HG03039 (cell line): ENCODE measurements around the gene TNFSF12.

Source experiments
- ATAC-seq: cut with Tn5 transposase; IDR thresholded peaks from one replicate; pipeline ENCODE4 v1.9.1; 2021; ENCODE audit warnings: mild to moderate bottlenecking, moderate library complexity; ENCODE audit not compliant: unreplicated experiment

TNFSF12 gene

GRCh38 chr17:7541074-7541621 lies 7.7 kb upstream of the TNFSF12 start:
- no peak for ATAC-seq

DNA sequence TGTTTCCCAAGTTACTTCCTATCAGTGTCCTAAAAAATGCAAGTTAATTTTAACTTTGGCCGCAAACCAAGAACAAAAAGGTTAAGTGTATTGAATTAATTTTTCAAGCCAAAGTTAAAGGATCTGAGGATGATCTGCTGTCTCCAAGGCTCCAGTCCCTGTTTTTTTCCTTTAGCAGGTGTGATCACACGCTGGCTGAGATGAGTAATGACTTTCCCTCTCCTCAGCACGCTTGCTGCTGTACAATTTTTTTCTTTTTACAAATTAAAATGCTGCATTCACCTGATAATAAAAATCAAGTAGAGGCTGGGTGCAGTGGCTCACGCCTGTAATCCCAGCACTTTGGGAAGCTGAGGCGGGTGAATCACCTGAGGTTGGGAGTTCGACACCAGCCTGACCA lies 3.9 kb upstream of the TNFSF12 start:
- no peak for ATAC-seq

DNA sequence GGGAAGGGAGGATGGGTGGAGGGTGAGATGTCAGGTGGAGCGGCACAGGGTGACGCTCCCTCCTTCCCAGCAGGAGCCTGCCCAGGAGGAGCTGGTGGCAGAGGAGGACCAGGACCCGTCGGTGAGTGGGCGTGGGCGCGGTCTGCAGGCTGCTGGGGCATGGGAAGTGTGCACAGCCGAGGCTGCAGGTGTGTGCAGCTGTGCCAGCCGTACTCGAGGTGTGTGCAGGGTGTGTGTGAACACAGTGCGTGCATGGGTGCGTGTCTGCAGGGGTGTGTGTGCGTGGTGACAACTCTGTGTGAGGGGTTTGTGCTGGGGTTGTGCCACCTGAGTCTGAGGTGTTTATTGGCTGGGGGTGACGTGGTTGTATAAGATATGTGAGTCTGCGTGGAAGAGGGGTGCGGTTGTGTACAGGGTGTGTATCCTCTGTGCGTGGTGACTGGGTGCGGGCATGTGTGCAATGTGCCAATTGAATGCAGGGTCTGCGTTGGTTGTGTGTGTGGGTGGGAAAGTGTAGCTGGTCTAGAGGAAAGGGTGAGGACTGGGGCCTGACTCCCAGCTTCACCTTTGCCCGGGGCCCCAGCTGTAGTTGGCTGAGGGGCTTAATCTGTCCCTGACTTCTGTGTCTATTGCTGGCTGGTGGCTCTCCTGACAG lies 670 bp downstream of the TNFSF12 start:
- no peak for ATAC-seq

DNA sequence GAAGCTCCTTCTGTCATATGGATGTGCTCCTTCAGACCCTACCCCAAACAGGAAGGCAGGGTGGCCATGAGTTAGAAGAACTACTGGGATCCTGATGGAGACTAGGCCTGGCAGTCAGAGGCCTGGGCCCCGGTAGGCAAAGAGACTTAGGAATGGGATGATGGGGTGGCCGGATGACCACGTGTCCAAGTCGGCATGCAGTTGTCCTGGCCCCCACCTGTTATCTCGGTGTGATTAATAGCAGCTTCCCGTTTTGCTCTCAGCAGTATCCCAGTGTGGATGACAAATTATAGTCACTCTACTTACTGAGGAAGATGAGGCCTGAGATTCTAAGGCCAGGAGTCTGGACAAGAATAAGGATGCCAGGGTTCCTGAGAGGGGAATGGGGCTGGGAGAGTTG lies 1.5 kb downstream of the TNFSF12 start:
- no peak for ATAC-seq

DNA sequence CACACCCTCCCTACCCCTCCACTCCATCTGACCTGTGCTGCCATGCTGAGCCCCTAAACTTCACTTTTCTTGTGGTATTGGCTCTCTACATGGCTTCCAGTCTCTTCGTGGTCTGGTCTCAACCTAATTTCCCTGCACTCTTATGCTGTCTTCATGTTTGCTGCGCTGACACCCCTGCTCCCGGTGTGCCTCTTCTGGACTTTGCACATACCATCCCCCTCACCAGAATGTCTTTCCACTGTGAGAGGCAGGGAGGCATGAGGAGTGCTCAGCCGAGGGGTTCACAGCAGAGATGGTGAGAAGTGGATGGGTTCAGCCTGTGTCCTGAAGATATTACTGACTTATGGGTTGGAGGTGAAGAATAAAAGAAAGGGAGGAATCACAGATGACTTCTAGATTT lies 2.5 kb downstream of the TNFSF12 start:
- ATAC-seq, result no peak

GRCh38 chr17:7552621-7553051 lies 3.8 kb downstream of the TNFSF12 start:
- ATAC-seq, result no peak

DNA sequence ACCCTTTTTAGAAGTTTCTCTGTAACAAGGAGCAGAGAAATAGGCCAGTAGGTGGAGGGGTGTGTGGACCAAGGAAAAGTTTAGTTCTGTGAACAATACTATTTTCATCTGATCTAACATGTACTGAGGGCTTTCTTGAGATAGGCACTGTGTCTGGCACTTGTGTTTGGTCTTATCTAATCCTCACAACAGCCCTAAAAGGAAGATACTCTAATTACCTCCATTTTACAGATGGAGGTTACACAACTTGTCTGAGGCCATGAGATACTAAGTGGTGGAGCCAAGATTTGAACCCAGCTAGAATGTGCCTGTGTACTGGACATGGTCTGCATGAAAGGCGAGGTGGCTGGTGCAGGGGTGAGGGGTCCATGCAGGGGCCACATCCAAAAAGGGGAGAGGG lies 4.5 kb downstream of the TNFSF12 start:
- ATAC-seq, result no peak

DNA sequence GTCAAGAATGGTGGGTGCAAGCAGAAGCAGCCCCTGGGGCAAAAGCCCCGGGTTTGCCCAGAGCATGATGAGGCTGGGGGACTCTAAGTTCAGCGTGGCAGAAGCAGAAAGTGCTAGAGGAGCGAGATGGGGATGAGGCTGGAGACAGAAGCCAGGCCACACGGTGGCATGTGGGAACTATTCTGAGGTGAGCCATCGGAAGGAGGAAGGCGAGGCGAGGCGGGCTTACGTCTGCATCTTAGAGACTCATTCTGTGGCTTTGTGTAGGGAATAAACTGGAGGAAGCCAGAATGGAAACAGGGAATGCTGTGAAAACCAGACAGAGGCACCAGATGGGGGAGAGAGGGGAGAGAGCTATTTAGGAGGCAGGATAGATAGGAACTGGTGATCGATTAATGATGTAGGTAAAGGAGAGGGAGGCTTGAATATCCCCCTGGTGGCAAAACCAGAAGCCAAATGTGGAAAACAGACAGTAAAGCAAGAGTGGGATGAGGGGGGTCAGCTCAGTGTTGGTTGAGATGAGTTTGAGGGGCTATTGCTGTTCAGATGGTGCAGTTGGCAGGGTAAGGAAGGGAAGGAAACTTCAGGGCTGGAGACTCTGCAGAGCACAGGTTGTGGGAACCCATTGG lies 6.6 kb downstream of the TNFSF12 start:
- ATAC-seq, result no peak

DNA sequence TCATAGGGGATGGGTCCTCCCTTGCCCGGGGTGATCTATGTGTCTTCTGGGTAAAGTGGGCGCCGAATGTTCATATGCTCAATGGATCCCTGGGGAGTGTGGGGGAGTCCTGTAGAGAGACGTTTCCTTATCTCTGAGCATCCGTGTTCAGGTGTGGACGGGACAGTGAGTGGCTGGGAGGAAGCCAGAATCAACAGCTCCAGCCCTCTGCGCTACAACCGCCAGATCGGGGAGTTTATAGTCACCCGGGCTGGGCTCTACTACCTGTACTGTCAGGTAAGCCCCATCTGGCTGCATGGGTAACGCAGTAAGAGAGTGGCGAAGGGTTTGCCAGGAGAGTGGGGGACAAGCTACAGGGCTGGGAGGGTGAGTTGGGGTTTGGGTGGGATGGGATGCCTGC lies 7.8 kb downstream of the TNFSF12 start:
- ATAC-seq, result no peak

- ATAC-seq, result no peak
Observed at GRCh38 chr17:7557147-7557764, 8.4 kb downstream of the TNFSF12 start.

- no peak for ATAC-seq
Observed at GRCh38 chr17:7557775-7558543, 9.1 kb downstream of the TNFSF12 start.

DNA sequence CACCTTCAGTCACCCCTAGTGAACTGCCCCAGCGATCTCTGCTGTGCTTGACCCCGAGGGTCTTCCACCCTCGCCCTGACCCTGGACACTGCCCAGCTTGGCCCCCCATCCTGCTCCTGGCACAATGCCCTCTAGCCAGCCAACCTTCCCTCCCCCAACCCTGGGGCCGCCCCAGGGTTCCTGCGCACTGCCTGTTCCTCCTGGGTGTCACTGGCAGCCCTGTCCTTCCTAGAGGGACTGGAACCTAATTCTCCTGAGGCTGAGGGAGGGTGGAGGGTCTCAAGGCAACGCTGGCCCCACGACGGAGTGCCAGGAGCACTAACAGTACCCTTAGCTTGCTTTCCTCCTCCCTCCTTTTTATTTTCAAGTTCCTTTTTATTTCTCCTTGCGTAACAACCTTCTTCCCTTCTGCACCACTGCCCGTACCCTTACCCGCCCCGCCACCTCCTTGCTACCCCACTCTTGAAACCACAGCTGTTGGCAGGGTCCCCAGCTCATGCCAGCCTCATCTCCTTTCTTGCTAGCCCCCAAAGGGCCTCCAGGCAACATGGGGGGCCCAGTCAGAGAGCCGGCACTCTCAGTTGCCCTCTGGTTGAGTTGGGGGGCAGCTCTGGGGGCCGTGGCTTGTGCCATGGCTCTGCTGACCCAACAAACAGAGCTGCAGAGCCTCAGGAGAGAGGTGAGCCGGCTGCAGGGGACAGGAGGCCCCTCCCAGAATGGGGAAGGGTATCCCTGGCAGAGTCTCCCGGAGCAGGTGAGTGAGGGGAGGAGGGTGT lies 9.9 kb downstream of the TNFSF12 start, which contains the start of gene TNFSF13:
Gene TNFSF13 (plus strand): TSS at position 207 of the 776 bp plus-strand sequence. CDS start 290 bp downstream, at position 497.
- ATAC-seq, result no peak

DNA sequence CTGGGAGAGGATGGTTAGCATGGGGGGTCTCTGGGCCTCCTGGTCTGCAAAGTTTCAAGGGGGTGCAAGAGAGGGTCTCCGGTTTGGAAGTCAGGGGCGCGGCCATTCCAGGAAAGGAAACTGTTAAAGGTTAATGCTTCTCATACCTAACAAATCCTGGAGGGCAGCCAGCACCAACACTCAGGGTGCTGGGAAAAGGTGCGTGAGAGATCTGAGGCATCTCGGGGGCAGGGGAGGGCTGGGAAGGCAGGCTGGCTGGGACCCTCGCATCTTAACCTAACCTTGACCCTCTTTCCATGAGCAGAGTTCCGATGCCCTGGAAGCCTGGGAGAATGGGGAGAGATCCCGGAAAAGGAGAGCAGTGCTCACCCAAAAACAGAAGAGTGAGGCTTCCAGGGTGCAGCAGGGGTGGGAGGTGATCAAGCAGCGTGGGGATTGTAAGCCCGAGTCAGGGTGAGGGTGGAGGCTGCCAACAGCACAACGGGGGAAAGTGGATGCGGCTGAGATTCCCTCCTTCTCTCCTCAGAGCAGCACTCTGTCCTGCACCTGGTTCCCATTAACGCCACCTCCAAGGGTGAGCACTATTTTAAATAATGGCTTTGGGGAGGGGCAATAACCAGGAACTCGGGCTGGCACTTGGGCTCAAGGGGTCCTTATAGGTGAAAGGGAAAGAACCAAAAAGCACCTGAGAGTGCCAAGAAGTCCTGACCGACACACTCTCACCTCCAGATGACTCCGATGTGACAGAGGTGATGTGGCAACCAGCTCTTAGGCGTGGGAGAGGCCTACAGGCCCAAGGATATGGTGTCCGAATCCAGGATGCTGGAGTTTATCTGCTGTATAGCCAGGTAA lies 10.7 kb downstream of the TNFSF12 start:
- no peak for ATAC-seq

DNA sequence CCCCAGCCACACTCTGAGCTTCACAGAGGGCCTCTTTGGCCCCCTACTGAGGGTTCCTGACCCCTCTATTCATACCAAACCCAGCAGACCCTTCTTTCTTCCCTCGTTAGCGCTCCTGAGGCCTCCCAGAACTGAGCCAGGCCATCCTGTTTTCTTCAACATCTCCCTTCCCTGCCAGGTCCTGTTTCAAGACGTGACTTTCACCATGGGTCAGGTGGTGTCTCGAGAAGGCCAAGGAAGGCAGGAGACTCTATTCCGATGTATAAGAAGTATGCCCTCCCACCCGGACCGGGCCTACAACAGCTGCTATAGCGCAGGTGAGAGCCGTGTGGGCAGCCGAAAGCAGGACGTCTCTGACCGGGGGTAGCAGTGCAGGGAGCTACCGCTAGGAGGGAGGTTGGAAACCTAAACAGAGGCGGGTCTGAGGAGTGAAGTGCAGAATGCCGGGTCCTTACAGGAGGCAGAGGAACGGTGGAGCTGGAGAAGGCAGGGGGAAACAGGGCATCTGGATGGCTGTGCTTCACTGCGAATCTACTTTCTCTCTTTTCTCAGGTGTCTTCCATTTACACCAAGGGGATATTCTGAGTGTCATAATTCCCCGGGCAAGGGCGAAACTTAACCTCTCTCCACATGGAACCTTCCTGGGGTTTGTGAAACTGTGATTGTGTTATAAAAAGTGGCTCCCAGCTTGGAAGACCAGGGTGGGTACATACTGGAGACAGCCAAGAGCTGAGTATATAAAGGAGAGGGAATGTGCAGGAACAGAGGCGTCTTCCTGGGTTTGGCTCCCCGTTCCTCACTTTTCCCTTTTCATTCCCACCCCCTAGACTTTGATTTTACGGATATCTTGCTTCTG lies 11.5 kb downstream of the TNFSF12 start:
- ATAC-seq, result no peak

GRCh38 chr17:7561028-7561575 lies 12.2 kb downstream of the TNFSF12 start:
- peak; percentile 39 for ATAC-seq

DNA sequence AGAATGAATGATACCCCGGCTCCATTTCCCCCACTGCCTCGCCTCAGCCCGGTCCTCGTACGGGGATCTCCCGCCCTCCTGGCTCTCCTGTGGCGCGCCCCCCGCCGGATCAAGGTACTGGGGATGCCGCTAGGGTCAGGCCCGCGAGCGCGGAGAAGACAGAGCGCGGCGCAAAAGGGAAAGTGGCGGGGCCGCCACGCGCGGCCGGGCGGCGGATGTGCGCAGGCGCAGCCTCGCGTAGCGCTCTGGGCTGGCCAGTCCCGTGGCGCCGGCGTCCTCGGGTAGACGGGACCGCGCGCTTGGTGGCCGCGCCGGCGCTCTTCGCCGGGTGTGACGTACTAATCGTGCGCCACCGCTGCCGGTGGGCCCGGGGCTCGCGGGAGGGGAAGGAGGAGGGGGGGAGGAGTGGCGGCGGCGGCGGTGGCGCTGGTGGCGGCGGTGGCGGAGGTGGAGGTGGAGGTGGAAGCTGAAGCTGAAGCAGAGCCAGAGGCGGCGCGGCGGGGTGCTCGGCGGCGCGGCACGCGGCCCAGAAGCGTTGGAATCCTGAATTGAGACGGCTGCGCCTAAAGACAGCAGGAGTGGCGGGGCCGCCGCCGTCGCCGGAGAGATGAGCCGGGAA lies 12.8 kb downstream of the TNFSF12 start, which contains the start of gene SENP3:
Gene SENP3 (plus strand): TSS at position 331 of the 619 bp plus-strand sequence. CDS start 1,158 bp downstream, outside the sequence.
- ATAC-seq, result peak; percentile 61

GRCh38 chr17:7562208-7562605 lies 13.3 kb downstream of the TNFSF12 start:
- ATAC-seq, result peak; percentile 1
